ENCODE results near the gene SPTBN1. TPM values are rescaled to one million over a fixed set of nuclear protein-coding genes. Genes with fewer than 3 reads are reported as not detected.
A peak's percentile ranks its signal among the peaks of the same experiment; 100 is the strongest.

Gene SPTBN1
- total RNA-seq, 2 donors from 2014 or later: 179 to 194 TPM

GRCh38 chr2:54519841-54520459 lies 63.8 kb downstream of the SPTBN1 start:
- H3K27me3 ChIP-seq (ENCODE audit: control insufficient read depth, insufficient read depth, low read length, poor library complexity, severe bottlenecking): no peaks in the 10 kb centered on the region

DNA sequence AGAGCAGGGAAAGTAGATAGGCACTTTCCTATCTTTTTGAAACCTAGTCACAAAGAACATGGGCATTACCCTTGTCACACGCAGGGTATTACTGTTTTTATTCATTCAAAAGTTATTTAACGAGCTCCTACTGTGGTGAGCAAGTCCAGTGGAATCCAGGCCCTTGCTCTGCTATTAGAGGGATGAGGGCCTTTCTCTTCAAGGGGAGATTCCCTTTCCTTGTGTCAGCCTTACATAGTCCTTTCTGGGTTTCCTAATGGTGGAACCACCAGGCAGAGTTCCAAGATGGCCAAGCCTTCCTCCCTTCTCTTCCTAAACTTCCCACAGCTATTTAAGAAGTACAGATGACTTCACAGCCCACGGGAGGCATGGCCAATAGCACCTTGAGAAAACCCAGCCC lies 64.6 kb downstream of the SPTBN1 start:
- H3K27me3 Mint-ChIP-seq (ENCODE audit: insufficient read depth): no peaks in the 10 kb centered on the region
- no peaks in the 10 kb centered on the region for H3K9me3 Mint-ChIP-seq
- Histone ChIP-seq H3K36me3 (ENCODE audit: control insufficient read depth, insufficient read depth, low read length) (no peaks in the 10 kb centered on the region), H3K9ac (ENCODE audit: extremely low read depth, low read length, poor library complexity, severe bottlenecking) (no peak overlapping the region), H3K27me3 (ENCODE audit: control insufficient read depth, insufficient read depth, low read length, poor library complexity, severe bottlenecking) (no peaks in the 10 kb centered on the region), H3K27ac (ENCODE audit: low read depth, low read length) (no peak overlapping the region), H3K4me3 (ENCODE audit: low read length) (no peak overlapping the region), H3K4me1 (ENCODE audit: control insufficient read depth, insufficient read depth, low read length) (peaks cover 8% of the 10 kb centered on the region), H3K9me3 (ENCODE audit: control insufficient read depth, low read length) (no peaks in the 10 kb centered on the region)
- DNase-seq: no peak
- H3K4me1 Mint-ChIP-seq: peaks cover 21% of the 10 kb centered on the region
- no peaks in the 10 kb centered on the region for H3K36me3 Mint-ChIP-seq (ENCODE audit: low read depth)
- no peak overlapping the region for H3K4me3 Mint-ChIP-seq
- WGBS, 2 experiments (ENCODE audit: insufficient coverage in 1 of 2, insufficient read length in 1 of 2): 80 to 93% methylated on average over 2 to 3 of the region's 3 CpGs
- TF ChIP-seq CTCF (conservative IDR thresholded peaks at IDR 0.05): no peak
- no peak overlapping the region for H3K27ac Mint-ChIP-seq

More at GRCh38 chr2:54519841-54520459, 63.8 kb downstream of the SPTBN1 start:
- H3K4me1 Mint-ChIP-seq: peaks cover 21% of the 10 kb centered on the region
- TF ChIP-seq CTCF (conservative IDR thresholded peaks at IDR 0.05): no peak
- no peak for DNase-seq
- peaks cover 8% of the 10 kb centered on the region for H3K4me1 ChIP-seq (ENCODE audit: control insufficient read depth, insufficient read depth, low read length)
- 84 to 89% methylated on average over 9 to 12 of the region's 12 CpGs for WGBS, 2 experiments (ENCODE audit: insufficient coverage in 1 of 2, insufficient read length in 1 of 2)
- H3K36me3 ChIP-seq (ENCODE audit: control insufficient read depth, insufficient read depth, low read length): no peaks in the 10 kb centered on the region
- H3K9me3 Mint-ChIP-seq: no peaks in the 10 kb centered on the region
- no peaks in the 10 kb centered on the region for H3K36me3 Mint-ChIP-seq (ENCODE audit: low read depth)
- no peak overlapping the region for H3K4me3 ChIP-seq (ENCODE audit: low read length)
- no peaks in the 10 kb centered on the region for H3K27me3 Mint-ChIP-seq (ENCODE audit: insufficient read depth)
- no peak overlapping the region for H3K4me3 Mint-ChIP-seq
- H3K9me3 ChIP-seq (ENCODE audit: control insufficient read depth, low read length): no peaks in the 10 kb centered on the region
- no peak overlapping the region for H3K9ac ChIP-seq (ENCODE audit: extremely low read depth, low read length, poor library complexity, severe bottlenecking)
- H3K27ac ChIP-seq (ENCODE audit: low read depth, low read length): no peak overlapping the region
- H3K27ac Mint-ChIP-seq: no peak overlapping the region

DNA sequence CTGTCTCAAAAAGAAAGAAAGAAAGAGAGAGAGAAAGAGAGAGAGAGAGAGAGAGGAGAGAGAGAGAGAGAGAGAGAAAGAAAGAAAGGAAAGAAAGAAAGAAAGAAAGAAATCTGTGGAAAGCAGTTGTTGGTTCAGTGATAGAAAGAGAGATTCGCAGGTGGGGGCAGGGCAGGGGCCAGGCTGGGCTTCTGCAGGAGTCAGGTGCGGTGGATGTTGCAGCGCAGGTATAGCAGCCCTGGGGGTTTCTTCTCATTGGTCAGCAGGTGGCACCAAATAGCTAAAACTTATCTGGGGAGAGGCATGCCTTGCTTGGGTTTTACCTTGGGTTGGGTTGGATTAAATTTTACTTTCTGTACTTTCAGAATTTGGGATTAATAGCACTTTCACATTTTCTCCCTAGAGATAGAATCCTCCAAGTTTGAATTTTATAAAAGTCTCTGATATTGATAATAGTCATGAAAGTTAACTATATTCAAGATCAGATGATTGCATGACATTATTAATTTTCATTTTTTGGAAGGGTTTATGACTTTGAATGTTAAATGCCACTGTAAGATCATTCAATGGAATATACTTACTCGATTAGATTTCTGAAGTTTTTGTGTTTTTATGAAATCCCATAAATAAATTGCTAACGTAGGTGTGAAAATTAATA lies 66.6 kb downstream of the SPTBN1 start:
- Histone ChIP-seq H3K4me1 (ENCODE audit: control insufficient read depth, insufficient read depth, low read length) (no peaks in the 10 kb centered on the region), H3K27ac (ENCODE audit: low read depth, low read length) (no peak overlapping the region), H3K4me3 (ENCODE audit: low read length) (no peak overlapping the region), H3K27me3 (ENCODE audit: control insufficient read depth, insufficient read depth, low read length, poor library complexity, severe bottlenecking) (no peaks in the 10 kb centered on the region), H3K36me3 (ENCODE audit: control insufficient read depth, insufficient read depth, low read length) (peaks cover 13% of the 10 kb centered on the region), H3K9ac (ENCODE audit: extremely low read depth, low read length, poor library complexity, severe bottlenecking) (no peak overlapping the region), H3K9me3 (ENCODE audit: control insufficient read depth, low read length) (no peaks in the 10 kb centered on the region)
- DNase-seq: peak; percentile 90
- WGBS, 2 experiments (ENCODE audit: insufficient coverage in 1 of 2, insufficient read length in 1 of 2): 36 to 39% methylated on average over 2 to 5 of the region's 5 CpGs
- peak; percentile 92 for TF ChIP-seq CTCF (conservative IDR thresholded peaks at IDR 0.05)
- Mint-ChIP-seq H3K4me3 (no peak overlapping the region), H3K4me1 (peaks cover 8% of the 10 kb centered on the region), H3K27me3 (ENCODE audit: insufficient read depth) (no peaks in the 10 kb centered on the region), H3K36me3 (ENCODE audit: low read depth) (peaks cover 17% of the 10 kb centered on the region), H3K27ac (no peak overlapping the region), H3K9me3 (no peaks in the 10 kb centered on the region)

Measured in endodermal cell (in vitro differentiated cells).